ENCODE data around the gene VSIG10. TPM values are rescaled to one million over a fixed set of nuclear protein-coding genes. Genes with fewer than 3 reads are reported as not detected.

Gene VSIG10
- total RNA-seq, 4 donors from 2014 or later = 27.6 to 59.9 (median 39.4) TPM

DNA sequence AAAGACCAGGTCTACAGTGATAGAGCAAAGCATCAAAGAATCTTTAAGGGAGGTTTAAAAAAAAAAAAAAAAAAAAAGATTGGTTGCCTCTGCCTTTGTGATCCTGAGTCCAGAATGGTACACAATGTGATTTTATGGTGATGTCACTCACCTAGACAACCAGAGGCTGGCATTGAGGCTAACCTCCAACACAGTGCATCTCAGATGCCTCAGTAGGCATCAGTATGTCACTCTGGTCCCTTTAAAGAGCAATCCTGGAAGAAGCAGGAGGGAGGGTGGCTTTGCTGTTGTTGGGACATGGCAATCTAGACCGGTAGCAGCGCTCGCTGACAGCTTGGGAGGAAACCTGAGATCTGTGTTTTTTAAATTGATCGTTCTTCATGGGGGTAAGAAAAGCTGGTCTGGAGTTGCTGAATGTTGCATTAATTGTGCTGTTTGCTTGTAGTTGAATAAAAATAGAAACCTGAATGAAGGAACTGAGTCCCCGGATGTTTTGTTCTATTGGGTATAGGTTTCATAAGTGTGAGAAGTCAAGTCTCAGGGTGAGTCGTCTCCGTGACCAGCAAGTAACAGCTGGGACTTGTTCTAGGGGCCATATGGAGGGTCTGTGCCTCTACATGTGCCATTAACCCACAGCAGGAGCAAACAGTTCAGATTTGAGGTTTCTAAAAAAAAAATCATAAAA is 41.4 kb upstream of the VSIG10 start:
- H3K36me3 ChIP-seq = no peaks in the 10 kb centered on the region
- H3K9me3 ChIP-seq = no peaks in the 10 kb centered on the region
- no peak overlapping the region for H3K4me3 ChIP-seq
- TF ChIP-seq, protein P1, sequence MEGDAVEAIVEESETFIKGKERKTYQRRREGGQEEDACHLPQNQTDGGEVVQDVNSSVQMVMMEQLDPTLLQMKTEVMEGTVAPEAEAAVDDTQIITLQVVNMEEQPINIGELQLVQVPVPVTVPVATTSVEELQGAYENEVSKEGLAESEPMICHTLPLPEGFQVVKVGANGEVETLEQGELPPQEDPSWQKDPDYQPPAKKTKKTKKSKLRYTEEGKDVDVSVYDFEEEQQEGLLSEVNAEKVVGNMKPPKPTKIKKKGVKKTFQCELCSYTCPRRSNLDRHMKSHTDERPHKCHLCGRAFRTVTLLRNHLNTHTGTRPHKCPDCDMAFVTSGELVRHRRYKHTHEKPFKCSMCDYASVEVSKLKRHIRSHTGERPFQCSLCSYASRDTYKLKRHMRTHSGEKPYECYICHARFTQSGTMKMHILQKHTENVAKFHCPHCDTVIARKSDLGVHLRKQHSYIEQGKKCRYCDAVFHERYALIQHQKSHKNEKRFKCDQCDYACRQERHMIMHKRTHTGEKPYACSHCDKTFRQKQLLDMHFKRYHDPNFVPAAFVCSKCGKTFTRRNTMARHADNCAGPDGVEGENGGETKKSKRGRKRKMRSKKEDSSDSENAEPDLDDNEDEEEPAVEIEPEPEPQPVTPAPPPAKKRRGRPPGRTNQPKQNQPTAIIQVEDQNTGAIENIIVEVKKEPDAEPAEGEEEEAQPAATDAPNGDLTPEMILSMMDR (IDR thresholded peaks at IDR 0.05) = no peak
- no peak for TF ChIP-seq POLR2A (IDR thresholded peaks at IDR 0.05)
- no peaks in the 10 kb centered on the region for H3K27me3 ChIP-seq
- H3K27ac ChIP-seq = no peak overlapping the region
- DNase-seq = no peak
- no peaks in the 10 kb centered on the region for H3K4me1 ChIP-seq
- intact Hi-C loops (cut with DNase I; ENCODE audit: low total_unique reads) = no loop called here

DNA sequence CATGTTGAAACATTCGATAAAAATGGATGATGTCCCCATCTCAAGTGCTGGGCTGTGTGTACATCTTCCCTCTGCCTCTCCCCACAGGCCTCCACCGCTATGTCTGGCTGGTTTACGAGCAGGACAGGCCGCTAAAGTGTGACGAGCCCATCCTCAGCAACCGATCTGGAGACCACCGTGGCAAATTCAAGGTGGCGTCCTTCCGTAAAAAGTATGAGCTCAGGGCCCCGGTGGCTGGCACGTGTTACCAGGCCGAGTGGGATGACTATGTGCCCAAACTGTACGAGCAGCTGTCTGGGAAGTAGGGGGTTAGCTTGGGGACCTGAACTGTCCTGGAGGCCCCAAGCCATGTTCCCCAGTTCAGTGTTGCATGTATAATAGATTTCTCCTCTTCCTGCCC is 40.7 kb upstream of the VSIG10 start:
- Histone ChIP-seq H3K27me3 (no peaks in the 10 kb centered on the region), H3K4me1 (no peaks in the 10 kb centered on the region), H3K36me3 (no peaks in the 10 kb centered on the region), H3K4me3 (no peak overlapping the region), H3K27ac (no peak overlapping the region), H3K9me3 (no peaks in the 10 kb centered on the region)
- no peak for TF ChIP-seq POLR2A (IDR thresholded peaks at IDR 0.05)
- TF ChIP-seq, protein P1 (IDR thresholded peaks at IDR 0.05) = no peak
- intact Hi-C loops (cut with DNase I; ENCODE audit: low total_unique reads) = no loop called here
- DNase-seq = no peak

DNA sequence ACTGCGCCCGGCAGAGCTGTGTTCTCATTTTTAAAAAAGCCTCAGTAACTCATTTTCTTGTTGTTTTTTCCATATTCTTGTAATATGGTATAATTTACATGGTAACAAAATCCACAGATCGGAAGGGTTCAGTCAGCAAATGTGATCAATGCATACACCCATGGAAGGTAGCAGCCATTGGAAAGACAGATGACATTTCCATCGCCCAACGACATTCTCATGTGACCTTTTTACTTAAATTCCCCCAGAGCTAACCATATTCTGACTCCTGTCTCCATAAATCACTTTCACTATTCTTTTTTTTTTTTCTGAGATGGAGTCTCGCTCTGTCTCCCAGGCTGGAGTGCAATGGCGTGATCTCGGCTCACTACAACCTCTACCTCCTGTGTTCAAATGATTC is 37.0 kb upstream of the VSIG10 start:
- Histone ChIP-seq H3K4me1 (no peaks in the 10 kb centered on the region), H3K4me3 (no peak overlapping the region), H3K9me3 (no peaks in the 10 kb centered on the region), H3K27me3 (no peaks in the 10 kb centered on the region), H3K36me3 (no peaks in the 10 kb centered on the region), H3K27ac (no peak overlapping the region)
- no peak for TF ChIP-seq POLR2A (IDR thresholded peaks at IDR 0.05)
- TF ChIP-seq, protein P1 (IDR thresholded peaks at IDR 0.05) = no peak
- intact Hi-C loops (cut with DNase I; ENCODE audit: low total_unique reads) = no loop called here
- DNase-seq = no peak

DNA sequence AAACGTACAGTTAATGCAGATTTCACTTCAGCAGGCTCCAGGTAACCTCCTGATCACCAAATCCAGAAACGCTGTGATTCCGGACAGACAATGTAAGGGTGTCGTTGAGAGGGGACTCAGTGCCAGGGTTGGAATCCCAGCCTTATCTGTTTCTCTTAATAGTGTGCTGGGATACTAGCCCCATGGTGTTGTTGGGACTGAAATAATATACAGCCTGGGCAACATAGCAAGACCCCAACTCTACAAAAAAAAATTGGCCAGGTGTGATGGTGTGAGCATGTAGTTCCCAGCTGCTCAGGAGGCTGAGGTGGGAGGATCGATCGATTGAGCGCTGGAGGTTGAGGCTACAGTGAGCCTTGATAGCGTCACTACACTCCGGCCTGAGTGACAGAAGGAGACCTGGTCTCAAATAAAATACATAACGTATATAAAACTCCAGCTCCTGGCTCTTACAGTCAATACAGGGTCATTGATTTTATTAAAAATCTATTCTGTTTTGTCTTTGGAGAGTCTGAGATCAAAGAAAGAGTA is 33.4 kb upstream of the VSIG10 start:
- peak overlapping the region; percentile 87 to 92 for H3K27ac ChIP-seq
- intact Hi-C loops (cut with DNase I; ENCODE audit: low total_unique reads) = no loop called here
- no peak for DNase-seq

DNA sequence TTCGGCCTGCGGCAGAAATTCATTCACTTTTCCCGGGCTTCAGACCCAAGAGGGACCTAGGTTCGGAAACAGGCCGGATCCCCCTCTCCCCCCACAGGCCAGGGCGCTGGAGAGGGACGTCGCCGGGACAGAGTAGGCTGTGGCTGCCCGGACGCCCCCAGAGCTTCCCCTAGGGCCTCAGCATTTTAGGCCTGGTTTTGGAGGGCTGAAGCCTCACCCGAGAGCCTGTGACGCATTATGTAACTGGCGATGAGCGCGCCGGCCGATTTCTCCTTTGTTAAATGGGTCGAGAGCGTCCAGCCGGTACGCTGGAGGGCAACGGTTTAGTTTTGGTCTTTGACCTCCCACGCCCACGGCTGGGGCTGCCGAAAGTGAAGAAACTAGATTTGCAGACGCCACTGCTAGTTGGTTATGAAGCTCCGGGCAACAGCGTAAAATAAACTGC is 32.8 kb upstream of the VSIG10 start:
- Histone ChIP-seq H3K27ac (peak overlapping the region; percentile 87 to 92), H3K9me3 (no peaks in the 10 kb centered on the region), H3K36me3 (no peaks in the 10 kb centered on the region), H3K4me3 (peak overlapping the region; percentile 69 to 92), H3K4me1 (no peaks in the 10 kb centered on the region), H3K27me3 (no peaks in the 10 kb centered on the region)
- DNase-seq = peak; percentile 43 to 44
- intact Hi-C loops (cut with DNase I; ENCODE audit: low total_unique reads) = no loop called here
- TF ChIP-seq, protein P1 (IDR thresholded peaks at IDR 0.05) = no peak
- TF ChIP-seq POLR2A (IDR thresholded peaks at IDR 0.05) = no peak

More for the DNA sequence above, 33.4 kb upstream of the VSIG10 start:
- H3K4me1 ChIP-seq = no peaks in the 10 kb centered on the region
- no peak for TF ChIP-seq POLR2A (IDR thresholded peaks at IDR 0.05)
- TF ChIP-seq, protein P1 (IDR thresholded peaks at IDR 0.05) = no peak
- H3K4me3 ChIP-seq = peak overlapping the region; percentile 69 to 92
- H3K36me3 ChIP-seq = no peaks in the 10 kb centered on the region
- no peaks in the 10 kb centered on the region for H3K9me3 ChIP-seq
- no peaks in the 10 kb centered on the region for H3K27me3 ChIP-seq
